Measurements from ENCODE around the gene CST4.
A peak's percentile ranks its signal among the peaks of the same experiment; 100 is the strongest.
"Not testable (repeated sequence)": the region's sequence is repeated elsewhere in the genome, so short reads cannot be mapped to it uniquely, and the experiment has no call there.

CST4 gene

DNA sequence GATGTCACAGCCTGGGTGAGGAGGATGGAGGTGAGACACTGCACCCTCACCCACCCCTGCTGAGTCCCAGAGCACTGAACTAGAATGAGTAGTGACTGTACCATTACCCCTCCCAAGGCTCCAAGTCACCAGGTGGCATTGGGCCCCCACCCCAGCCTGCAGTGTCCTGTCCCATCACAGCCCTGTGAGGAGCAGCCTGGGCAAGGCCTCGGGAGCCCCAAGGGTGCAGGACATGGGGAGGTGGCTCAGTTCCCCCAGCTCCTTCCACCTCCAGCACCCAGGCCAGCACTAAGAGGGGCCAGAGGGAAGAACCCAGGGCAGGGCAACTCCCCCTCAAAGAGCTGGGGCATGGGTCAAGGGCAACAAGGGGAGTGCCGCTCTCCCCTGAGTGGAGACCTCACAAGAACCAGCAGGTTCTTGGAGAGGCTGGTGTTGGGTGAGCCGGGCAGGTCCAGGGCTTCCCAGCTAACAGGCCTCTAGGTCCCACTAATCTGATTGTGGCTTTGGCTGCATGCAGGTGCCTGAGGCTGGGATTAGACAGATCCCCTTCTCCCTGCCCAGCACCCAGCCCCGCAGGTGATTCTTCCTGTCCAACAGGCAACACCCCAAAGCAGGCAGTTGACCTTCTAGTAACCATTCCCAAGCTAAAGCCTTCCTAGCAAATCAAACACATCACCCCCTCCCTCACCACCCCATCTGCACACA is 2.6 kb downstream of the CST4 start:
- no peak for DNase-seq

DNA sequence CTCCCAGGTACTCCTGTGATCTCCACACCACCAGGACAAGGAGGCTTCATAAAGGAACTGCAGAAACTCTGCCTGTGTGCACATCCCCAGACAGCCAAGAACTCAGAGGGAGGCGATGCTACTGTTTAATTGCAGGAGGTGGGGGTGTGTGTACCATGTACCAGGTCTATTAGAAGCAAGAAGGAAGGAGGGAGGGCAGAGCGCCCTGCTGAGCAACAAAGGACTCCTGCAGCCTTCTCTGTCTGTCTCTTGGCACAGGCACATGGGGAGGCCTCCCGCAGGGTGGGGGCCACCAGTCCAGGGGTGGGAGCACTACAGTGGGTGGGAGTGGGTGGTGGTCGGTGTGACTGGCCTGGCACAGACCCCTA is 3.3 kb downstream of the CST4 start:
- not testable (repeated sequence) for DNase-seq

DNA sequence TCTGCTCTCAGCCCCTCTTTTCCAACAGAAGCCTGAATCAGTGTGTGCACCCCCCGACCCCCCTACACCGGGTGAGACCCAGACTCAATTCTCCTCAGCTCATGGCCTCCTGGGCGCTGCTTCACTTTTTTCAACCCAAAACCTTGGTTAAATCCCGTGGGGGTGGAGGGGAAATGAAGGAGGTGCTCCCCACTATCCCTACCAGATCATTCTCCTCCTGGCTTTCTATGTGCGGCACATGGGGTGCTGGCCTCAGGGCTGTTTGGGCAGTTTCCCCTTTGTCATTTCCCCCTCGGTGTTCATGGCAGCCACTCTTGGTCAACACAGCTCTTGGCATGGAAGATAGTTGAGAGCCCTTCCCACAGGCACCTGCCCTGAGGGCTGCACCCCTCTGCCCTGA is 4.6 kb downstream of the CST4 start:
- no peak for DNase-seq

DNA sequence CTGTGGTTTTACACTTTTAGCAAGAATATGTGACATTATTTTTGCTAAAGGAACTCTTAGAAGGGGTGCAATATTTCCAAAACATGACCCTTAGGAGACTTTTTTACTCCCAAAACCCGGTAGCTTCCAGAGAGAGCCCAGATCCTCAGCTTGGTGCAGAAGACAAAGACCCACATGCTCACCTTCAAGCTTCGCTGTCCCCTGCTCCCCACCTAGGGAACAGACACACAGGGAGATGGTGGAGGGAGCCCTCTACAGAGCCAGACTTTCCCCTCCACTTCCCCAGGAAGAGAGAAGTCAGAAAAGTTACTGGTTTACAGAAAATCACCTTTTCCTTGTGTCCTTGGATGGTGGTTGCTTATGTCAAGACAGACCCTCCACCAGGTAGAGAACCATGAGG is 5.0 kb downstream of the CST4 start:
- DNase-seq: no peak

DNA sequence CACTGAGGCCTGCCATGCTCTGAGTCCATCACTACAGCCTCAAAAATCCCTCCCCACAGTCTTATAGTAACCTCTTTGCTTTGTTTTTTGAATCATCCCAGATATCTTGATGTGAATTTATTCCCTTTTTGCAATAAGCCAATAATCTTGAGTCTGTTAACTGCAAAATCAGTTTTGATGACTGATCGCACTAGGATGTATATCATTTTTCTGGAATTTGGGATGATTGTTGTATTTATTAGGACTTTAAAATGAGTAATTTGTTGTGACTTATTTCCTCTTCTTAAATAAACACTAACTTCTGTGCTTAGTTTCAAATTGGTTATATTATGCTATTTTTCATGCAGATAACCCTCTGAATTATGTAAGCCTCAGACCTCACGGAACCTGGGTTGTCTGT is 5.6 kb downstream of the CST4 start:
- no peak for DNase-seq

DNA sequence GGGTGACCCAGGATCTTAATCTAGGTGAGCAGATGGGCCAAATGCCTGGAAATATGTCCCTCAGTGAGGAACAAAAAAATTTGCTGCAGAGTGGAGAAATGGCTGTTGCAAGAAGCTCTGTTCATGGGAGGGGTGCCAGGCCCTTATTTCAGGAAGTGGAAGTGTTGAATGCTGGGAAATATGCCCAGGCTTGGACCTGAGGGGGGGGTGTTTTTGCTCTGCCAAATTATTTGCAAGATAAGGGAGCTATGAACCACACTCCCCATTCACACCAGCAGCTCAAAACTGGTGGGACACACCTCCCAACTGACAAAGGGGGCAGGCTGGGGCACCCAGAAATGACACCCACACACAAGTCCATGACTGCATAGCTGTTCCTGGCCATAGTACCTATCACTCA is 8.7 kb downstream of the CST4 start:
- no peak for DNase-seq

DNA sequence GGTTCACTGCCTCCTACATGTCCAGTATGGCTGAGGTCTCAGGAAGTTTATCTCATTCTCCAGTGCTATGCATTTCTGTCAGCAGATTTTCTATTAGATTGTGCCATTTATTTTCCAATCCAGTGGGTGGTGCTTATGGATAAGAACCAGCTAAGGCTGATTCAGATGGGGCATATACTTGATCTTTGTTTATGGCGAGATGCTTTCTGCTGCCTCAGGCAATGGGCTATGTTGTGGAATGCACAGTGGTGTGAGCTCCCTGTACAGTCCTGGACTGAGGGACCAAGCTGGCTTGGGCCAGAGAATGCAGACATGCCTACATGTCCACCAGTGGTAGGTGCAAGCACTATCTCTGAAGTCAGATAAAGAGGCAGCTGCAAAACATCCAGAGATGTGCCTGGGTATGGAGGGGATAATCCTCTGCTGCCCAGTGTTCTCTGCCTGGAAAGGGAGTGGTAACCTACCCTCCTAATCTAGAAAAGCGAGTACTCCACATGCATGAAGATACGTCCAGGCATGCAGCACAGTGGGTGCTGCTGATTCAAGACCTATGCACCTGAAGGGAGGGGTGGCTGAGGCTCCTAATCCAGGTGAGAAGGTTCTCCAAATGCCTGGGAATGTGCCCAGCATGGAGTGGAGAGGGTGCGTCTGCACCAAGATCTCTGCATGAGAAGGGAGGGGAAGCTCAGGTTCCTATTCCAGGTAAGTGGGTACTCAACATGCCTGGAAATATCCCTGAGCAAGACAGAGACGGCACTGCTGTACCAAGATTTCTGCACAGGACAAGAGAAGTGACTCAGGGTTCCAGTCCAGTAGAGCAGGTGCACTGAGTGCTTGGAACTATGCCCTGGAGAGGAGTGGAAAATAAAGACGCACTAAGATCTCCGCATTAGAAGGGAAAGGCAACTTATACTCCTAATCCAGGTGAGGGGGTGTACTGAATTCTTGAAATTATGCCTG is 9.4 kb downstream of the CST4 start:
- no peak for DNase-seq

DNA sequence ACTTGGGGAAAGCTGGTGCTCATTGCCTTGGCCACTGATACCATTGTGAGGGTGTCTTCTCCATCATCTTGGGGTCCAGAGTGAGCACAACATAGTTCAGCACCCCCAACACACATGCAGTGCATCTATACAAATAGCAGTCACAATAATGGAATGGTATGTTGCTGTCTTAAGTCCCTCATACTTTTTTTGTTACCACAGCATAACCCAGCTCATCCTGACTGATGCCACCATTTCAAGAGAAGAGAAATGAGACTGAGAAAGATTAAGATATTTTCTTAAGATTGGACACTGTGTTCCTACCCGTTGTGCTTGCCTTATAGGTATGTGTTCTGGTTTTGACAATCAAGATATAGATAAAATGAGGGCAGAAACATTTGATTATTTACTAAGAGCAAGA is 15.6 kb downstream of the CST4 start:
- no peak for DNase-seq

DNA sequence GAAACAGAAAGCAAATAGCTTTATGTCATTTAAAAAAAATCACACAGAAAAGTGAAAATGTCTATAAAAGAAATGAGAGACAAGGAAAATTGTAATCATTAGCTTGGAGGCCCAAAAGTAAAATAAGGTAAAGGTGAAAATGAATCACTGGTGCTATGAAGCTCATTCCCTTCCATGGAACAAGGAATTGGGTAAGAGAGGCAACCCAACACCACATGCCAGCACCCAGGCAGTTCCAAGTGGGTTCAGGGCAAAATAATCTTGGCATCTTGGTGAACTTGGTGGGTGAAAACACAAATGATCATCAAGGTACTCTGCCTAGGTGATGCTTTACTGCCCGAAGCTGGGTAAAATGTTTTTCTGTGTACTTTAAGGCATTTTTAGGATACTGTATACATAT is 16.7 kb downstream of the CST4 start:
- DNase-seq: no peak

DNA sequence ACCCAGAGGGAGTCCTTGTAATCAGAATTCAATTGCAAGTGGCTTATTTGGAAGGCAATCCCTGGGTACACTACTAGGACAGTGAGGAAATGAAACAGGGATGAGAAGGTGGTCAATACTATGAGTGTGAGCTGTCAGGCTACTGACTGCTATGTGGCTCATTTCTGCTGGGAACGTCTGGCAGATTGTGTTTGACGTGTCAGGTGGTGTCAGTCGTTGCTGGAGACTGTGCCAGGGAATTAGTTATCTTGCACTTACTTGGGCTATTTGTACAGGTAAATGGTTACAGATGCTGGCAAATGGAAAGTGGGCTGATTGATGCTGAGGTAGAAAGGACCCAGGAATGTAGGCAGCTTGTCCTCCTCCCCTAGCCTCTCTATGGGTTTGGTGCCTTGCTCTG is 17.4 kb downstream of the CST4 start:
- DNase-seq: no peak

DNA sequence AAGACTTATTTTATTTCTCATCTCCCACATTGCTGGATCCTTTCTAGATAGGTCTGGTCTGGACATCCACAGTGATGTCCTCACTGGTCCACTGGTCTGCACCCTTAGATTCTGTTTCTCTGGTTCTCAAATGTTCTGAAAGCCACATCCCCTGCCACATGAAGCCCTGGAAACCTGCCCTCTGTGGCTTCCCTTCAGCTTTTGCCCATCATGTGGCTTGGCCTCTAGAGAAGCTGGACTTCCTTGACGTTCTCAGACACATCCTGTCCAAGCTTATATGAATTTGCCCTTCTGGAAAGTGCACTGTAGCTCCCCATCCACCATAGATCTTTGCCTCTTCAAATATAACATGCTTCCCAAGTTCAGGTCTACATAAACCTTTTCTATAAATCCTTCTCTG is 18.5 kb downstream of the CST4 start:
- DNase-seq: no peak

DNA sequence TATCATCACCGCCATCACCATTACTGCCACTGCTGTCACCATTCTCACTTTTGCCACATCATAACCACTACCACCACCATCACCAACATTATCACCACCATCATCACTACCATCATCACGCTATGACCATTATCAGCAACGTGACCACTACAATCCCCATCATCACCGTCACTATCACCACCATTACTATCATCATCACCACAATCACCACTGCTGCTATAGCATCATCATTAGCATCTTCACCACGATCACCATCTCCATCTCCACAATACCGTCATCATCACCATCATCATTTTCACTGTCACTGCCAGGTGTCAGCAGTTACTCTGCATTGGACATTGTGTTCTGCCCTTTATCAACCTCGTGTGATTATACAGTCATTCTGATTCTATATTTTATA is 19.0 kb downstream of the CST4 start:
- DNase-seq: no peak

DNA sequence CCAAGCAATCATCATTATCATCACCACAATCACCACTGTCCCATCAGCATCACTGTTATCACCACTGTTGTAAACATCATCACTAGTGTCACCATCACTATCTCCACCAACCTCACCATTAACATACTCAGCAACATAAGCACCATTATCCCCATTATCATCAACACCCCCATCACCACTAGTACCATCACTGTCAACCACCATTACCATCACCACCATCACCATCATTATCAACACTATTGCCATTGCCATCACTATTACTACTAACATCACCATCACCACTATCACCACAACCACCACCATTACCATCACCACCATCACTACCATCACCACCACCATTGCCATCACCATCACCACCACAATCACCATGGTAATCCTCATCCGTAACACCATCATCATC is 19.5 kb downstream of the CST4 start:
- DNase-seq: no peak

DNA sequence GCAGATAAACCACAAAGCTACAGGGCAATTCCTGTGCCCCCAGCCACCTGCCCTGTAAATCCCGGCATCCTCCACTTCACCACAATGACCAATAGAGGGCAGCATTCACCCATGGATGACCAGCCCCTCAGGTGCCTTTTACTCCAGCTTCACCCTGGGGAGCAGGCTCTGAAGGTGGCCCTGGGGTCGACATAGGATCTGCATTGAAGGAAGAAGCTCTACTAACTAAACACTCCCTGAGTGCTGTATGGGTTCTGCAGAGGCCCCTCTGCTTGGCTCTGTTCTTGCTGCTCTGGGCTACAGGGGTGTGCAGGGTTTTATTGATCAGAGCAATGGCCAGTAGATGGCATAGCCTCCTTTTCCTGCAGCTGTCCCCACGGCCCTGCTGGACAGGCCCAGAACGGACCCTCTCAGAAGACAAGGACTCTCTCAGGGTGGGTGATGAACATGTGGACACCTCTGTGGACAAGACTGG is 20.3 kb downstream of the CST4 start:
- peak in 1 of 2 experiments; percentile 3 for DNase-seq

DNA sequence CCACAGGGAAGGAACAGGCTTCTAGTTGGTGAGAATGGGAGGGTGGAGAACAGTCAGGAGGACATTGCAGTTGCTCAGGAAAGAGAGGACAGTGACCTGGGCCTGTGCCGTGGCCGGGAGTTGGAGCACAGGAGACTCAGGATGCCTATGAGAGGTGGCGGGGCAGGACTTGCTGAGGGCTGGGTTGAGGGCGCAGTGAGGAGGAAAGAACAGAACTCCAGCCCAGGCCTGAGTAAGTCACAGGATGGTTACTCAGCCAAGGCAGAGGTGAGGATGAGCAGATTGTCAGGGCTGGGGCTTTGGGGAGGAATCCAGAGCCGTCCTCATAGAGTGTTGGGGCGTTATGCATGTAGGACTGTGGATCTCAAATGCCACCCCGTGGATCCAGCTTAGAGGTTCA is 21.2 kb downstream of the CST4 start:
- DNase-seq: no peak

DNA sequence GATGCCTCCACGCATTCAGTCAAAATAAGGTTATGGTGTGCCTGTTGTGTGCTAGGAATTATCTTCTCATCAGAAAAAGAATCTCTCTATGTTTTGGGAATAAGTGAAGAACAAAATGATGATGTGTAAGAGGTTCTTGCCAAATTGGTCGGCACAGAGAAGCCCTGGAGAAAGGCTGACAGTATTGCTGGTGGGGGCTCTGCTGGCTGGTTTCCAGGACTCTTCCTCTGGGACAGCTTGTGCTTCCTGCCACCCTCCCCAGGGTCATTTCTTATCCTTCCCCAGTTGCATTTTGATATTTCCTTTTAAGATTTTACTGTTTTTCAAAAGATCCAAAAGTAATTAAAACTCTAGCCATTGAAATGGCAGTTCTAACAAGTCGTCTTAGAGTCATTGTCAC is 22.1 kb downstream of the CST4 start:
- DNase-seq: no peak

DNA sequence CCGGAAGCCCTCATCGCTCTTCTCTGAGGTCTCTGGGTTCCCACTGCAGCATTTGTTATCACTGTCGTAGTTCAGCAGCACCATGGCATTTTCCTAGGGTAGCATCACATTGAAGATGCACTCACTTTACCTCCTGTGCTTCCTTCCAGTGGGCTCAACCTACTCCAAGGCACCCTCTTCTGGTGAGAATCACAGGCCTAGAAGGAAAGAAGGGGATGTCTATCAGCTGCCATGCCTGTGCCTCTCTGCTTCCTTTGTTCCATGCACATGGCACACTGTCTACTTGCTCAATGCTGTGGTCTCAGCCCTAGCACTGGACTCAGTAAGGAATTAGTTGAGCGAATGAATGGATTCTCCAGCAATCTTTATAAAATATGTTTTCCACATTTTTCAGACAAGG is 22.6 kb downstream of the CST4 start:
- DNase-seq: no peak

DNA sequence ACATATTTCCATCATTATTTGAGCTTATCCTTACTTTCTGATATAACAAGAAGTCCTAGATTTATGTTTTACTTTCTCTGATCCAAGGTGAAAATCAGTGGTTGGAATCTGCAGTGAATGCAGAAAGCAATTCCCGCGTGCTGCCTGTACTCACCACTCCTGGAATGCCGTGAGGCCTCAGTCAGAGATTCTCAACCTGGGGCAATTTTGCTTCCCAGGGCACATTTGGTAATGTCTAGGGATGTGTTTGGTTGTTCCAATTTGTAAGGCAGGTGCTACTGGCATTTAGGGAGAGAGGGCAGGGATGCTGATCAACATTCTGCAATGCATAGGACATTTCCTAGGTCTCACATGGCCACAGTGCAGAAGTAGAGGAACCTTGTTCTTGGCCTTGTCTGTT is 23.9 kb downstream of the CST4 start:
- DNase-seq: no peak

DNA sequence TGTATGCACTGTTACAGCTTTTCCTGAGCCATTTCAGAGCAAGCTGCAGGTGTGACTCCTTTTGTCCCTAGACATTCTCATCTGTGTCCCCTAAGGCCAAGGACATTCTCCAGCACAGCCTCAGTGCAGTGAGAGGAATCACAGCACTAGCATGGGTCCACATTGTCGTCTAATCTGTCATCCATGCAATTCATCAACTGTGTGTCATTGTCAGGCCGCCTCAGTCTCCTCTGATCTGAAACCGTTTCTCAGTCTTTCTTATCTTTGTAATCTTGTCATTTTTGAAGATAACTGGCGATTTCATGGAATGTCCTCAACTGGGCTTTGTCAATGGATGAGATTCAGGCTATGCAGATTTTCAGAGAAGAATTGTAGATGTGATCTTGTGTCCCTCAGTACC is 24.8 kb downstream of the CST4 start:
- not testable (repeated sequence) for DNase-seq

DNA sequence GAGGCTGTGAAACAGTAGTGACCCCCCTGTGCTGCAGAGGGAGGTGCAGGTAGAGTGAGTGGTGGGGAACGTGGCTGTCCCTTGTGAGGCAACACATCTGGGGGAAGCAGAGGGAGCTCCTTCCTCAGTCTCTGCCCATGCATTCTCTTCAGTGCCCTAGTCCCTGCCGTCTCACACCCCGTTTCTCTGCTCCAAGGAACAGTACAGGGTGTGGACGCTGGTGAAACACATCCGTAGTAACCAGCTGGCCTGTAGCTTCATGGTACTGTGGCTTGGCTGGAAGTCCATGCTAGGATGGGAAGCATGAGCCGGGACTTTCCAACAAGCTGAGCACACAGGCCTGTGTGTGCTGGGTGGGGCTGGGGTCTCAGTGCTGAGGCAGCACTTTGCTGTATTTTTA is 25.7 kb downstream of the CST4 start:
- DNase-seq: no peak

DNA sequence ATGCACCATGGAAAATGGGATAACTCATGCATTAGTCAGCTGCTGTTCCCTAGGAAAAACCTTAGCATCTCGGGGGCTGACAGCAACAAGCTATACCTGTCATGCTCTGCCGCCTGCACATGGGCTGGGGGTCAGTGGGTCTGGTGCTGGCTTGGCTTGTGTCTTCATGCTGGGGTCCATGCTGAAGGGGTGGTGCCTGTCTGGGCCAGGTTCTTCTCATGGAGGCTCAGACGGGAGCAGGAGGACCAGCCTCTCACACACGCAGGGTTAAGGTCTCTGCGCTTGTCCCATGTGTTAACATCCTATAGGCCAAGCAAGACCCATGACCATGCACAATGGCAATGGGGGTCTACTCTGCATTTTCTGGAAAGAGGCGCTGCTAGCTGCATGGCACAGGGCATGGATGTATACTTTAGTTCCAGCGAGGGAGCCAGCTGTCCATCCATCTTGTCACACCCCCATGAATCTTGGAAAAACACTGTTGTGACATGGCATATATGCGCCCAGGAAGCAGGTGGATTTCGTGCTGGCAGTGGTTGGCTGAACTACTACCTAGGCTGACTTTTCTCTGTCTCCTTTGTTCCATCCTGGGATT is 26.5 kb downstream of the CST4 start:
- no peak for DNase-seq

DNA sequence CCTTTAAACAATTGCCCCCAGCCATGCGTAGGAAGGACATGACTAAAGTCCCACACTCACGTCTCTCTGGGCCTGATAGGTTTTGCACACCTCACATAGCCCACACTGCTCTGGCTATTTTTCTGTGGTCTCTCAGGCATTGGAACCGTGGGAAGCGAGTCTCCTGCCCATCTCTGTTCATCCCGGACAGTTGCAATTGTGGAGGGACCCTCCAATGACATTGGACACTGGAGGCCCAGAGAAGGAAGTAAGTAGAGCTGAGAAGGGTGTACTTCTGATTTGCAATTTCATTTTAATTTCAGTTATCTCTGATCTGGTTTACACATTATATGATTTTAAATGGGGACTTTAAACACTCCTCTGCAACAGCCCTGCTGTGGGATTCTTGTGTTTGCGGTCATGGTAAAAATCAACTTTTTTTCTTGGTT is 27.8 kb downstream of the CST4 start:
- DNase-seq: no peak

DNA sequence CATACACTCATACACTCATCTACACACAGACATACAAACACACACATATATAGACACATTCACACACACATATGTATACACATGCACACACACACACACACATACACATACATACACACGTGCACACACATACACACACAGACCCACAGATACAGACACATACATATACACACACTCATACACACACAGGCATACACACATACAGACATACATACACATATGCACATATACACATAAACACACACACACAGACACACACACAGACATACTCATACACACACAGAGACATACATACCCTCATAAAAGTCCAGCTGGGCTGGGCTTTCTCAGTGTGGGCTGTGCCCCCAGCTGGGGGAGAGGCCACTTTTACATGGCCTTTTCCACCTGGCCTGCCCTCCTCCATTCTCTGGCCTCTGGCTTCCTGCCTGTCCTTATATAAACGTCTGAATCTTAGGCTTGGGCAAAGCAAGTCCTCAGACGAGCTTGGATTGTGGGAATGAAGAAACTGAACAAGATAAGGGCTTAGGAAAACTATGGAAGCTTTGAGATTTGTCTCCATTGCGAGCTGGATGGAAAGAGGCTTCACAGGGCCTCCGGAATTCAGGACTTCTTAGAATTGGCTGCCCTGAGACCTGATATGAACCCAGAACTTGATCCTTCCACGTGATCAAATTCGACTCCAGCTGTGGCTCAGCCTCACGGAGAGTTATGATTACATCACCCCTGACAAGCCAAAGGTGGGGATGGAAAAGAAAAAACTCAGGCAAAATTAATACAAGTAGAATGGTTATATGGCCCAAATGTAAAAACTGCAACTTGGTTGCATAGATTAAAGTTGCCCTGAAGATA is 28.6 kb downstream of the CST4 start:
- DNase-seq: no peak

Measured in stimulated activated CD4-positive, alpha-beta T cell treated with anti-CD3 and anti-CD28 coated beads, Interleukin-4, amount 100 ng/mL, for 4 hours (primary cell).